ENCODE data around the gene SIL1. TPM values are rescaled to one million over a fixed set of nuclear protein-coding genes. Genes with fewer than 3 reads are reported as not detected.

The SIL1 gene
- total RNA-seq, 4 donors from 2014 or later = 20.3 to 39.2 (median 29.1) TPM

GRCh38 chr5:139241139-139241538 lies 43.0 kb upstream of the SIL1 start:
- H3K27ac ChIP-seq (replicated peaks in 1 of 4) = no peak overlapping the region
- H3K27me3 ChIP-seq = no peaks in the 10 kb centered on the region
- no peak for DNase-seq (ENCODE audit: extremely low spot score)
- H3K4me1 ChIP-seq = no peaks in the 10 kb centered on the region
- intact Hi-C loops (cut with DNase I) = no loop called here
- WGBS = 87% methylated on average over 4 of the region's 4 CpGs
- no peaks in the 10 kb centered on the region for H3K36me3 ChIP-seq
- no peaks in the 10 kb centered on the region for H3K9me3 ChIP-seq
- no peak overlapping the region for H3K4me3 ChIP-seq
- no peak for TF ChIP-seq CTCF (IDR thresholded peaks at IDR 0.05)

GRCh38 chr5:139236479-139236878 lies 38.3 kb upstream of the SIL1 start:
- Histone ChIP-seq H3K27ac (replicated peaks in 1 of 4) (no peak overlapping the region), H3K4me3 (no peak overlapping the region), H3K27me3 (no peaks in the 10 kb centered on the region), H3K9me3 (no peaks in the 10 kb centered on the region), H3K36me3 (no peaks in the 10 kb centered on the region), H3K4me1 (no peaks in the 10 kb centered on the region)
- 88% methylated on average over 1 of the region's 1 CpG for WGBS
- no peak for DNase-seq (ENCODE audit: extremely low spot score)
- no peak for TF ChIP-seq EP300 (IDR thresholded peaks at IDR 0.05)
- no peak for TF ChIP-seq POLR2A (IDR thresholded peaks at IDR 0.05; ENCODE audit: low read depth)
- TF ChIP-seq POLR2AphosphoS5 (IDR thresholded peaks at IDR 0.05) = no peak
- no peak for TF ChIP-seq CTCF (IDR thresholded peaks at IDR 0.05)
- intact Hi-C loops (cut with DNase I) = no loop called here

GRCh38 chr5:139232147-139232724 lies 34.1 kb upstream of the SIL1 start:
- no peaks in the 10 kb centered on the region for H3K9me3 ChIP-seq
- WGBS = 95% methylated on average over 6 of the region's 6 CpGs
- no peak overlapping the region for H3K27ac ChIP-seq (replicated peaks in 1 of 4)
- no peak for TF ChIP-seq EP300 (IDR thresholded peaks at IDR 0.05)
- no peak for TF ChIP-seq POLR2A (IDR thresholded peaks at IDR 0.05; ENCODE audit: low read depth)
- no peak for TF ChIP-seq POLR2AphosphoS5 (IDR thresholded peaks at IDR 0.05)
- TF ChIP-seq CTCF (IDR thresholded peaks at IDR 0.05) = no peak
- no peaks in the 10 kb centered on the region for H3K4me1 ChIP-seq
- intact Hi-C loops (cut with DNase I) = no loop called here
- H3K4me3 ChIP-seq = no peak overlapping the region
- no peaks in the 10 kb centered on the region for H3K36me3 ChIP-seq
- H3K27me3 ChIP-seq = no peaks in the 10 kb centered on the region
- no peak for DNase-seq (ENCODE audit: extremely low spot score)

GRCh38 chr5:139228201-139228803 lies 30.1 kb upstream of the SIL1 start:
- 94% methylated on average over 1 of the region's 1 CpG for WGBS
- no peak for DNase-seq (ENCODE audit: extremely low spot score)
- intact Hi-C loops (cut with DNase I) = no loop called here

More at GRCh38 chr5:139228201-139228803, 30.1 kb upstream of the SIL1 start:
- Histone ChIP-seq H3K36me3 (no peaks in the 10 kb centered on the region), H3K4me1 (no peaks in the 10 kb centered on the region), H3K4me3 (no peak overlapping the region), H3K27me3 (no peaks in the 10 kb centered on the region), H3K27ac (replicated peaks in 1 of 4) (no peak overlapping the region), H3K9me3 (no peaks in the 10 kb centered on the region)
- TF ChIP-seq POLR2AphosphoS5 (IDR thresholded peaks at IDR 0.05) (no peak), POLR2A (IDR thresholded peaks at IDR 0.05; ENCODE audit: low read depth) (no peak), EP300 (IDR thresholded peaks at IDR 0.05) (no peak), CTCF (IDR thresholded peaks at IDR 0.05) (no peak)

Data from esophagus muscularis mucosa (tissue), 4 donors.